ENCODE data around the gene PDE2A. TPM values are rescaled to one million over a fixed set of nuclear protein-coding genes. Genes with fewer than 3 reads are reported as not detected.

Gene PDE2A
- total and polyA plus RNA-seq, 9 donors, result 8.3 to 44.0 (median 12.8) TPM

DNA sequence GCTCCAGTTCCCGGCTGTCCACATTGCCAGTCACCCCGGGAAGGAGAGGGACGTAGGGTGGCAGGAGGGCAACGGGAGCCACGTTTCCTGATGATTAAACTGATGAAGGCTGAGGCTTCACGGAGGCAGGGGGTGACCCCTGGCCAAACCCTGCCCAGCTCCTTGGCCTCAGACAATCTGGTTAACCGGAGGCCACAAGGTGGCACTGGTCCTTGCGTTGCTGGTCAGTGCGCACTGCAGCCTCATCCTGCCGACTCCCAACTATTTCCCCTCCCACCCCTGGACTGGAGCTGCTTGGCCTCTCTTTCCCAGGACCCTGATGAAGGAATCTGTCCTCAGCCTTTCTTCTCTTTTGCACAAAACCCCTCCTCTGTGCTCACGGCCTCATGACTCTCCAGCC lies 75.3 kb downstream of the PDE2A start:
- intact Hi-C loops (cut with DNase I), result loop anchor here in 2 of 4 donors (2.0 to 10.0 kb wide), 2 partner anchors 44 to 186 kb away; no protein-coding TSS in a partner anchor
- Histone ChIP-seq H3K9me3 (no peaks in the 10 kb centered on the region), H3K27ac (no peak overlapping the region), H3K4me1 (ENCODE audit: insufficient read depth) (no peaks in the 10 kb centered on the region), H3K36me3 (no peaks in the 10 kb centered on the region), H3K4me3 (no peak overlapping the region), H3K27me3 (no peaks in the 10 kb centered on the region)
- peak in 2 of 3 donors; percentile 31 to 32 for TF ChIP-seq CTCF (IDR thresholded peaks at IDR 0.05)
- no peak for TF ChIP-seq EP300 (IDR thresholded peaks at IDR 0.05)
- peak; percentile 36 to 72 (median 49) for DNase-seq
- 33 to 43% (median 36%) methylated on average over 11 of the region's 11 CpGs for WGBS, 3 donors

- H3K27ac ChIP-seq, result no peak overlapping the region
- H3K9me3 ChIP-seq, result no peaks in the 10 kb centered on the region
- TF ChIP-seq POLR2A (IDR thresholded peaks at IDR 0.05), result no peak
- no peak for TF ChIP-seq EP300 (IDR thresholded peaks at IDR 0.05)
- no peak for TF ChIP-seq CTCF (IDR thresholded peaks at IDR 0.05)
- 57 to 68% (median 64%) methylated on average over 6 of the region's 6 CpGs for WGBS, 3 donors
- intact Hi-C loops (cut with DNase I), result loop anchor here in 2 of 4 donors (2.0 to 10.0 kb wide), 2 partner anchors 44 to 186 kb away; no protein-coding TSS in a partner anchor
- no peaks in the 10 kb centered on the region for H3K4me1 ChIP-seq (ENCODE audit: insufficient read depth)
- no peak overlapping the region for H3K4me3 ChIP-seq
- H3K36me3 ChIP-seq, result no peaks in the 10 kb centered on the region
- DNase-seq, result no peak
- no peaks in the 10 kb centered on the region for H3K27me3 ChIP-seq
Observed at GRCh38 chr11:72598466-72598865, 75.8 kb downstream of the PDE2A start.

DNA sequence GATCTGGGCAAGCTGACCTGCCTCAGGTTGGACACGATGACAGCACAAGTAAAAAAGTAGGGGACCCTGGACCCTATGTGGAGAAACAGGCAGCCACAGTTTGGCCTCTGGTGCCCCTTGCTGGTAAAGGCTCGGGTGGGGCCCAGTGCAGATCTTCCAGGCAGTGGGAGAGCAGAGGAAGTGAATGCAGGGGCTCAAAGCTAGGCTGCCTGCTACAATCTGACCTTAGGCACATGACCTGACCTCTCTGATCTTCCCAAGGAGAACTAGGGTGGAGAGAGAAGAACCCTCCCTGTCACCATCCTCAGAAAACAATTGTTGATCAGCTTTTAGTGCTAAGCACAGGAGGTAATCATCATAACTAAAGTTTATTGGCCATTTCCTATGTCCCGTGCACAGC lies 76.5 kb downstream of the PDE2A start:
- no peaks in the 10 kb centered on the region for H3K36me3 ChIP-seq
- H3K4me1 ChIP-seq (ENCODE audit: insufficient read depth), result no peaks in the 10 kb centered on the region
- intact Hi-C loops (cut with DNase I), result loop anchor here in 2 of 4 donors (2.0 to 10.0 kb wide), 2 partner anchors 45 to 187 kb away; no protein-coding TSS in a partner anchor
- TF ChIP-seq EP300 (IDR thresholded peaks at IDR 0.05), result no peak
- TF ChIP-seq POLR2A (IDR thresholded peaks at IDR 0.05), result no peak
- TF ChIP-seq CTCF (IDR thresholded peaks at IDR 0.05), result no peak
- 55 to 60% (median 56%) methylated on average over 3 of the region's 3 CpGs for WGBS, 3 donors
- H3K27ac ChIP-seq, result no peak overlapping the region
- H3K4me3 ChIP-seq, result no peak overlapping the region
- no peaks in the 10 kb centered on the region for H3K9me3 ChIP-seq
- H3K27me3 ChIP-seq, result no peaks in the 10 kb centered on the region
- no peak for DNase-seq

GRCh38 chr11:72595292-72595684 lies 78.9 kb downstream of the PDE2A start:
- 45 to 60% (median 55%) methylated on average over 9 of the region's 9 CpGs for WGBS, 3 donors
- intact Hi-C loops (cut with DNase I), result loop anchor here in 1 of 4 donors (10.0 kb wide), 1 partner anchor 190 kb away; no protein-coding TSS in a partner anchor

More at GRCh38 chr11:72595292-72595684, 78.9 kb downstream of the PDE2A start:
- no peak for DNase-seq
- Histone ChIP-seq H3K36me3 (no peaks in the 10 kb centered on the region), H3K9me3 (no peaks in the 10 kb centered on the region), H3K27ac (no peak overlapping the region), H3K4me3 (no peak overlapping the region), H3K27me3 (no peaks in the 10 kb centered on the region), H3K4me1 (ENCODE audit: insufficient read depth) (no peaks in the 10 kb centered on the region)
- TF ChIP-seq CTCF (IDR thresholded peaks at IDR 0.05) (no peak), POLR2A (IDR thresholded peaks at IDR 0.05) (no peak), EP300 (IDR thresholded peaks at IDR 0.05) (no peak)
